ENCODE results near the gene ETS1.

DNA sequence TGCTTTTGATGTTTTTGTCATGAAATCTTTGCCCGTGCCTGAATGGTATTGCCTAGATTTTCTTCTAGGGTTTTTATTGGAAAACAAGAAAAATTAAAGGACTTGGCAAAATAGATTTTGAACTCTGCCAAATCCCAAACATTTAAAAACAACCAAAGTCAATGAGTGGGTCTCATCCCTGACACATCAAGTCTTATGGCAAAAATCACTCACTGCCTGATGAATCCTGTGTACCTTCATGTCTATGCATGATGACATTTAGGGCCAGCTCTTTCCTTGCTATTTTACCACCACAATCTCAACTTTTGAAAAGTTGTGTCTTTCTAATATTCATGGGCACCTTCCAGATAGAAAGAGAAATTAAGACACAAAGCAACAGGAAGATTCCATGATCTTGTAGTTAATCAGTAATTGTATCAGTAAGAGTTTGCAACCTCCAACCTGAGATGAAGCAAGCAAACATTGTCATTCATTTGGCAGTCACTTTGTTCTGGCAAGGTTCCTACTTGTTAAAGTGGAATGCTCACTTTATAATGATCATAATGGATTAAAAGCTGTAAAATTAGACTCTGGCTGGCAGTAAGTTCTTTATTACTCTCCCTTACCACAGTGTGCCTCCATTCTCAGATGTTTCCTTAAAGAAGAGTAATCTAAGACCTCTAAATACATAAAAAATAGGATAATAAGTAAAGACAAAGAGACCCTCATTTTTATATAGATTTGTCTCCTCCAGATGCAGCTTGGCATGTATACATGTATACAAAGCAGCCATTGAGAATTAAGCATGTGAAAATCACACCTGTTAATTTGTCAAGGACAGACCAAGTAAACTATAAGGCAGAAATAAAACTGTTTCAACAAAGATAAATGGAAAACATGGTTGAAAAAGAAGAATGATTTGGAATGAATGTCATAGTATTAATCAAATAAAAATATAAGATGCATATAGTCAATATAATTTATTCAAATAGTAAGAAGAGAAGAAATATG, 51.6 kb downstream of the ETS1 start:
- TF ChIP-seq FOXA1 (IDR thresholded peaks at IDR 0.05) (no peak), NFRKB (IDR thresholded peaks at IDR 0.05) (no peak), CTBP1 (IDR thresholded peaks at IDR 0.05; ENCODE audit: borderline replicate concordance) (no peak), LEF1 (IDR thresholded peaks at IDR 0.05; ENCODE audit: borderline replicate concordance) (no peak), FOXM1 (IDR thresholded peaks at IDR 0.05; ENCODE audit: borderline replicate concordance) (no peak), ARNT (IDR thresholded peaks at IDR 0.05) (no peak), BHLHE40 (IDR thresholded peaks at IDR 0.05; ENCODE audit: borderline replicate concordance) (no peak), SUZ12 (IDR thresholded peaks at IDR 0.05) (no peak), ZNF384 (IDR thresholded peaks at IDR 0.05) (no peak), ELF4 (IDR thresholded peaks at IDR 0.05) (no peak), HDGF (IDR thresholded peaks at IDR 0.05; ENCODE audit: borderline replicate concordance) (no peak)

Measured in HEK293T (cell line).